ENCODE results near the gene XRCC3.
"Not testable (repeated sequence)": the region's sequence is repeated elsewhere in the genome, so short reads cannot be mapped to it uniquely, and the experiment has no call there.

Gene XRCC3

GRCh38 chr14:103663506-103663905, 51.7 kb downstream of the XRCC3 start:
- Mint-ChIP-seq H3K36me3 (peaks cover 2% of the 10 kb centered on the region), H3K27ac (no peak overlapping the region), H3K9me3 (ENCODE audit: low read depth) (no peaks in the 10 kb centered on the region), H3K4me3 (no peak overlapping the region), H3K4me1 (ENCODE audit: low read depth) (peaks cover 2% of the 10 kb centered on the region), H3K27me3 (no peaks in the 10 kb centered on the region)

GRCh38 chr14:103662591-103662990, 52.7 kb downstream of the XRCC3 start:
- H3K36me3 Mint-ChIP-seq: peaks cover 2% of the 10 kb centered on the region
- H3K4me3 Mint-ChIP-seq: no peak overlapping the region
- H3K9me3 Mint-ChIP-seq (ENCODE audit: low read depth): no peaks in the 10 kb centered on the region
- H3K27ac Mint-ChIP-seq: no peak overlapping the region
- H3K27me3 Mint-ChIP-seq: no peaks in the 10 kb centered on the region
- peaks cover 2% of the 10 kb centered on the region for H3K4me1 Mint-ChIP-seq (ENCODE audit: low read depth)

- H3K27me3 Mint-ChIP-seq: no peaks in the 10 kb centered on the region
- peaks cover 2% of the 10 kb centered on the region for H3K36me3 Mint-ChIP-seq
- no peak overlapping the region for H3K27ac Mint-ChIP-seq
- no peaks in the 10 kb centered on the region for H3K9me3 Mint-ChIP-seq (ENCODE audit: low read depth)
- H3K4me1 Mint-ChIP-seq (ENCODE audit: low read depth): peaks cover 2% of the 10 kb centered on the region
- H3K4me3 Mint-ChIP-seq: no peak overlapping the region
These were observed 53.2 kb downstream of the XRCC3 start for GRCh38 chr14:103662029-103662428.

DNA sequence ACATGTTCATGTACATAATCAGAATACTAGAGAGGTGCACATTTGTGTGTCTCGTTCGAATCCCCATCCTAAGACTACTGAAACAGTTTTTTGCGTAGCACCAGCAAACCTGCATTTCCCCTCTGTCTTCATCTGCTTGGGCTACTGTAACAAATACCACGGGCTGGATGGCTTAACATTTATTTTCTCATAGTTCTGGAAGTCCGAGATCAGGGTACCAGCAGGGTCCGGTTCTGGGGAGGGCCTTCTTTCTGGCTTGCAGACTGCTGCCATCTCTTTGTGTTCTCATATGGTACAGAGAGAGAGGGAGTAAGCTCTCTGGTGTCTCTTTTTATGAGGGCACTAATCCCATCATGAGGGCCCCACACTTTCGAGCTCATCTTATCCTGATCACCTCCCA, 55.6 kb downstream of the XRCC3 start:
- H3K4me3 Mint-ChIP-seq: no peak overlapping the region
- H3K27ac Mint-ChIP-seq: no peak overlapping the region
- H3K4me1 Mint-ChIP-seq (ENCODE audit: low read depth): peaks cover 6% of the 10 kb centered on the region
- peaks cover 6% of the 10 kb centered on the region for H3K36me3 Mint-ChIP-seq
- H3K27me3 Mint-ChIP-seq: no peaks in the 10 kb centered on the region
- H3K9me3 Mint-ChIP-seq (ENCODE audit: low read depth): no peaks in the 10 kb centered on the region

- no peaks in the 10 kb centered on the region for H3K27me3 Mint-ChIP-seq
- H3K27ac Mint-ChIP-seq: no peak overlapping the region
- no peak overlapping the region for H3K4me3 Mint-ChIP-seq
- peaks cover 9% of the 10 kb centered on the region for H3K4me1 Mint-ChIP-seq (ENCODE audit: low read depth)
- no peaks in the 10 kb centered on the region for H3K9me3 Mint-ChIP-seq (ENCODE audit: low read depth)
- peaks cover 8% of the 10 kb centered on the region for H3K36me3 Mint-ChIP-seq
These were observed 57.8 kb downstream of the XRCC3 start for GRCh38 chr14:103657471-103657870.

GRCh38 chr14:103656756-103657133, 58.5 kb downstream of the XRCC3 start:
- H3K9me3 Mint-ChIP-seq (ENCODE audit: low read depth): no peaks in the 10 kb centered on the region
- peaks cover 8% of the 10 kb centered on the region for H3K36me3 Mint-ChIP-seq
- H3K27me3 Mint-ChIP-seq: no peaks in the 10 kb centered on the region
- H3K4me1 Mint-ChIP-seq (ENCODE audit: low read depth): peaks cover 9% of the 10 kb centered on the region
- no peak overlapping the region for H3K27ac Mint-ChIP-seq
- H3K4me3 Mint-ChIP-seq: no peak overlapping the region

DNA sequence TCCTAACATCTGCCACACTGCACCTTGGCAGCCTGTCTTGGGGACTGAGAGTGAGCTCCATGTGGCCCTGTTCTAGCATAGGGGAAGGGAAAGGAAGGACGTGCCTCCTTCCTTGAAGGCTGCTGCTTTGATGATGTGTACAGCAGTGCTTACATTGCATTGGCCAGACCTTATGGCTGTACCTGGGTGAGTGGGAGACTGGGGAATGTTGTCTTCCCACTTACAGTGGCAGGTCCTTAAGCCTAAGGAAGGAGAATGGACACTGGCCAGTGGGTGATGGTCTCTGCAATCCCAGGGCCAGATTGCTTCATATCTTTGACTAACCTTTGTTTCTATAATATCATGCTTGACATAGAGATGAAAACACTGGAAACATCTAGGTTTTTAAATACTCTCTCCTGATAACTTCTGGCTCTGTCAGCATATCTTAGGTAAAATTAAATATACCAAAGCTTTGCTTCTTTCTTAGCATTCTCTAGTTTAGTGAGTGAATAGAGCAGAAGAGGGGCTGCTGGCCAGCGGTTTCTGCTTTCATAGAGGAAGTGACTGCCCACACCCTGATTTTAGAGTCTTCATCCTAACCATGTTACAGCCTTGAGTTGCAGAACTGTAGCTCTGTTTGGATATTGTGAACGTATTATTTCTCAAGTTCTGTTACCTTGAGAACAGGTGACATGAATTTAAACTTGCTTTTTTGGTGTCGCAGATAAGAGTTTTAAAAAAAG, 59.1 kb downstream of the XRCC3 start:
- Mint-ChIP-seq H3K4me3 (no peak overlapping the region), H3K36me3 (peaks cover 8% of the 10 kb centered on the region), H3K27ac (peak overlapping the region; percentile 43), H3K9me3 (ENCODE audit: low read depth) (no peaks in the 10 kb centered on the region), H3K4me1 (ENCODE audit: low read depth) (peaks cover 11% of the 10 kb centered on the region), H3K27me3 (no peaks in the 10 kb centered on the region)

DNA sequence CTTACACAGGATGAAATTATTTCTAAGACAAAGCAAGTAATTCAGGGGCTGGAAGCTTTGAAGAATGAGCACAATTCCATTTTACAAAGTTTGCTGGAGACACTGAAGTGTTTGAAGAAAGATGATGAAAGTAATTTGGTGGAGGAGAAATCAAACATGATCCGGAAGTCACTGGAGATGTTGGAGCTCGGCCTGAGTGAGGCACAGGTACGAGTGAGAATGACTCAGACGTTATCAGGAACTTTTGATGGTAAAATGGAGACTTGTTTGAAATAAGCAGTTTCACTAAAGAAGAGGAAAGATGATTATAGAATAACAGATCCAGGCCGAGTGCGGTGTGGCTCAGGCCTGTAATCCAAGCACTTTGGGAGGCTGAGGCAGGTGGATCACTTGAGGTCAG, 60.6 kb downstream of the XRCC3 start:
- peak overlapping the region; percentile 34 for H3K27ac Mint-ChIP-seq
- H3K27me3 Mint-ChIP-seq: no peaks in the 10 kb centered on the region
- no peaks in the 10 kb centered on the region for H3K9me3 Mint-ChIP-seq (ENCODE audit: low read depth)
- peaks cover 15% of the 10 kb centered on the region for H3K4me1 Mint-ChIP-seq (ENCODE audit: low read depth)
- H3K36me3 Mint-ChIP-seq: peaks cover 8% of the 10 kb centered on the region
- H3K4me3 Mint-ChIP-seq: no peak overlapping the region

DNA sequence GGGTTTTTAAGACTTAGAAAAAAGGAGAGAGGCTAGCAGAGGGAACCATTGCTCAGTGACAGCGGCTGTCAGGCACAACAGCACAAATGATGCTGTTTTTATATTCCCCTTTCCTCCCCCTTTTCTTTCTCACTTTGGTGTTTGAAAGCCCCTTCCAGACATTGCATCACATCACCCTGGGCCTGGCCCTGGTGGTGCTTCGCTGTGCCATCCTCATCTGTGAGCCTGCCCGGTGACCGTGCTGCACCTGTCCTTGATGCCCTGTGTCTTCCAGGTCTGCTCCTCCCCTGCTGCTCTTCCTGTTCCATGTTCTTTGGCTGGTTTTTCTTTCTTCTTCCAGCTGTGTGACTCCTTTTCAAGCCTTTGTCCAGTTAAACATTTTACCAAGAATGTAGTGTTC, 61.4 kb downstream of the XRCC3 start:
- Mint-ChIP-seq H3K4me3 (no peak overlapping the region), H3K9me3 (ENCODE audit: low read depth) (no peaks in the 10 kb centered on the region), H3K4me1 (ENCODE audit: low read depth) (peaks cover 15% of the 10 kb centered on the region), H3K27ac (peak overlapping the region; percentile 19), H3K27me3 (no peaks in the 10 kb centered on the region), H3K36me3 (peaks cover 6% of the 10 kb centered on the region)

GRCh38 chr14:103653336-103653735, 61.9 kb downstream of the XRCC3 start:
- peaks cover 15% of the 10 kb centered on the region for H3K4me1 Mint-ChIP-seq (ENCODE audit: low read depth)
- not testable (repeated sequence) for H3K9me3 Mint-ChIP-seq (ENCODE audit: low read depth); H3K27me3 Mint-ChIP-seq; H3K36me3 Mint-ChIP-seq; H3K27ac Mint-ChIP-seq; H3K4me3 Mint-ChIP-seq

- peaks cover 6% of the 10 kb centered on the region for H3K36me3 Mint-ChIP-seq
- H3K9me3 Mint-ChIP-seq (ENCODE audit: low read depth): no peaks in the 10 kb centered on the region
- no peaks in the 10 kb centered on the region for H3K27me3 Mint-ChIP-seq
- no peak overlapping the region for H3K27ac Mint-ChIP-seq
- H3K4me3 Mint-ChIP-seq: no peak overlapping the region
- H3K4me1 Mint-ChIP-seq (ENCODE audit: low read depth): peaks cover 17% of the 10 kb centered on the region
These were observed 62.4 kb downstream of the XRCC3 start for GRCh38 chr14:103652806-103653205.

DNA sequence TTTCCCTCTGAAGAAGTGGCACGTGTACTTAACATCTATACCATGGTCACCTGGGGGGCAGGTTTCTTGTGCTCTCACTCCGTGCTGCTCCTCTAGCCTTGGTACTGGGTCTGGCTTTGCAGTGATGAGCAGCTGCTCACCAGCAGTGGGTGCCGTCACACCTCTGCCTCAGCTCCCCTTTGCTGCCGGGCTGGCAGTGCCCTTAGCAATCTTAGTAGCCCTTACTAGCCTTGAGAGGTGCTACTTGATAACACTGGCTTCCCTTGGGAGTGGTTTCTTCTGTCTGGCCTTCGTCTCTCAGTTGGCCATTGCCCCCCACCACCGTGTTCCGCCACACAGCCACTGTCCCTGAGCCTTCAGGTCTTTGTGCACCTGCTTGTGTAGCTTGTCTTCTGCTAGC, 63.7 kb downstream of the XRCC3 start:
- no peaks in the 10 kb centered on the region for H3K27me3 Mint-ChIP-seq
- no peaks in the 10 kb centered on the region for H3K9me3 Mint-ChIP-seq (ENCODE audit: low read depth)
- H3K4me3 Mint-ChIP-seq: no peak overlapping the region
- H3K27ac Mint-ChIP-seq: no peak overlapping the region
- H3K4me1 Mint-ChIP-seq (ENCODE audit: low read depth): peaks cover 20% of the 10 kb centered on the region
- peaks cover 6% of the 10 kb centered on the region for H3K36me3 Mint-ChIP-seq

GRCh38 chr14:103650213-103650612, 65.0 kb downstream of the XRCC3 start:
- H3K4me3 Mint-ChIP-seq: no peak overlapping the region

GRCh38 chr14:103649001-103649400, 66.2 kb downstream of the XRCC3 start:
- no peaks in the 10 kb centered on the region for H3K9me3 Mint-ChIP-seq (ENCODE audit: low read depth)
- H3K36me3 Mint-ChIP-seq: no peaks in the 10 kb centered on the region
- H3K4me3 Mint-ChIP-seq: no peak overlapping the region
- H3K27ac Mint-ChIP-seq: no peak overlapping the region
- H3K4me1 Mint-ChIP-seq (ENCODE audit: low read depth): peaks cover 19% of the 10 kb centered on the region
- H3K27me3 Mint-ChIP-seq: no peaks in the 10 kb centered on the region

More at GRCh38 chr14:103650213-103650612, 65.0 kb downstream of the XRCC3 start:
- H3K9me3 Mint-ChIP-seq (ENCODE audit: low read depth): no peaks in the 10 kb centered on the region
- peak overlapping the region; percentile 50 for H3K27ac Mint-ChIP-seq
- peaks cover 20% of the 10 kb centered on the region for H3K4me1 Mint-ChIP-seq (ENCODE audit: low read depth)
- no peaks in the 10 kb centered on the region for H3K27me3 Mint-ChIP-seq
- H3K36me3 Mint-ChIP-seq: peaks cover 3% of the 10 kb centered on the region
